ENCODE results near the gene ITGA1.

GRCh38 chr5:52749666-52750065 is 38.0 kb upstream of the ITGA1 start:
- TF ChIP-seq, protein P1, sequence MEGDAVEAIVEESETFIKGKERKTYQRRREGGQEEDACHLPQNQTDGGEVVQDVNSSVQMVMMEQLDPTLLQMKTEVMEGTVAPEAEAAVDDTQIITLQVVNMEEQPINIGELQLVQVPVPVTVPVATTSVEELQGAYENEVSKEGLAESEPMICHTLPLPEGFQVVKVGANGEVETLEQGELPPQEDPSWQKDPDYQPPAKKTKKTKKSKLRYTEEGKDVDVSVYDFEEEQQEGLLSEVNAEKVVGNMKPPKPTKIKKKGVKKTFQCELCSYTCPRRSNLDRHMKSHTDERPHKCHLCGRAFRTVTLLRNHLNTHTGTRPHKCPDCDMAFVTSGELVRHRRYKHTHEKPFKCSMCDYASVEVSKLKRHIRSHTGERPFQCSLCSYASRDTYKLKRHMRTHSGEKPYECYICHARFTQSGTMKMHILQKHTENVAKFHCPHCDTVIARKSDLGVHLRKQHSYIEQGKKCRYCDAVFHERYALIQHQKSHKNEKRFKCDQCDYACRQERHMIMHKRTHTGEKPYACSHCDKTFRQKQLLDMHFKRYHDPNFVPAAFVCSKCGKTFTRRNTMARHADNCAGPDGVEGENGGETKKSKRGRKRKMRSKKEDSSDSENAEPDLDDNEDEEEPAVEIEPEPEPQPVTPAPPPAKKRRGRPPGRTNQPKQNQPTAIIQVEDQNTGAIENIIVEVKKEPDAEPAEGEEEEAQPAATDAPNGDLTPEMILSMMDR (IDR thresholded peaks at IDR 0.05; ENCODE audit: low read depth, low read length): no peak
- no peak for TF ChIP-seq EZH2phosphoT487 (IDR thresholded peaks at IDR 0.05; ENCODE audit: low read depth)
